DMS53 treated with DMSO at 0.1 percent for 48 hours (cell line): ENCODE results near the gene CAPZA1.
"Not testable (repeated sequence)": the region's sequence is repeated elsewhere in the genome, so short reads cannot be mapped to it uniquely, and the experiment has no call there.

ENCODE experiments used
- DNase-seq: peaks from one replicate; lab custom pipeline; 2025; ENCODE audit not compliant: unreplicated experiment; lab: John Stamatoyannopoulos, UW

CAPZA1 gene

DNA sequence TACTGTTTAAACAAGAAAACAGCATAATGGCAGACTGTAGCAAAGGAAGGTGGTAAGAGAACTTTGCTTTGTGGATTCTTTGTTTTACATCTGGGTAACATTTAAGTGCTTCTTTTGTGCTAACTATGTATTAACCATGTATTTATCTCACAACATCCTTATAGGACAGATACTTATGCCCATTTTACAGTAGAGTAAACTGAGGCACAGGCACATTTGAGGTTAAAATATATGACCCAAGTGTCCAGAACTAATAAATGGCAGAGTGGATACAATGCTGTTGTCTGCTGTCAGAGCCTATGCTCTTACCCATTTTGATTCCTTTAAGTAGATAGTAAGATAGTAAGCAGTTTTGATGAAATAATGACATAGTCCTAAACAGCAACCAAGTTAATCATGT lies 7.3 kb downstream of the CAPZA1 start:
- DNase-seq = no peak

DNA sequence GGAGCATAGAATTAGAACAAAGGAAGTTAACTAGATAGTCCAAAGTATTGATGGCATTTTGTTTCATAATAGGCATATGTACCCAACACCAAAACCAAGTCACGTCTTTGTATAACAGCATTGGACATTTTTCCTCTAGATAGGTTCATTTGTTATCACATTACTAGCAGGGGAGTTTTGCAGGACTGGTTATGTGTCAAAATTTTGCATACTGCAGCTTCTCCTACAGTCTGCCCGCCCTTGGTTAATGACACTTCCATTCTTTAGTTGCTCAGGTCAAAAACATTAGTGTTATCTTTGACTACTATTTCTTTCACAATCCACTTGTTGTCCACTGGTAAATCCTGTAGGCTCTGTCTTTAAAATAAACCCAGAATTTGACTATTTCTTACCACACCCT lies 8.9 kb downstream of the CAPZA1 start:
- DNase-seq = no peak

DNA sequence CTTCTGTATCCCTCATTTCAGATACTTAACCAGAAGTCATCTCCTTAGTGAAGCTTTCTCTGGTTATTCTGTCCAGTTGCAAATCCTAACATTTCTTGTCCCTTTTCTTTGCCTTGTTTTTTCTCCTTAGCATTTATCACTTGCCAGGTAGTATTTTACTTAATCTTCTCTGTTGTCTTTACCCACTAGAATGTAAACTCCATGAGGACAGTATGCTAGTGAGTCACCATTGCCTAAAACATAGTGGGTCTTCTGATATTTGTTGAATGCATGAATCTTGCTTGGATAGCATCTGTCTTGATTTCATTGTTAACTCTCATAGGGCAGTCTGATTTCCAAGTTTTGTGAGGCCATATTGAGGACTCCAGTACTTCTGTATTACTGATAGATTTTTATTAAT lies 9.6 kb downstream of the CAPZA1 start:
- no peak for DNase-seq

DNA sequence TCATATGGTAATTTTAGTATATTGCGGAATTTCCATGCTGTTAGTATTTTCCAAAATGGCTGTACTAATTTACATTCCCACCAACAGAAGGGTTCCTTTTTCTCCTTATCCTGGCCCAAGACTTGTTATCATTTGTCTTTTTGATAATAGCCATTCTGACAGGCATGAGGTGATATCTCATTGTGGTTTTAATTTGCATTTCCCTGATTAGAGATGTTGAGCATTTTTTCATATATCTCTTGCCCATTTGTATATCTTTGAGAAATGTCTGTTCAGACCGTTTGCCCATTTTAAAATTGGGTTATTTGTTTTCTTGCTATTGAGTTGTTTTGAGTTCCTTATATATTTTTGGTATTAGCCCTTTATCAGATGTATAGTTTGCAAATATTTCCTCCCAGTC lies 14.0 kb downstream of the CAPZA1 start:
- no peak for DNase-seq

DNA sequence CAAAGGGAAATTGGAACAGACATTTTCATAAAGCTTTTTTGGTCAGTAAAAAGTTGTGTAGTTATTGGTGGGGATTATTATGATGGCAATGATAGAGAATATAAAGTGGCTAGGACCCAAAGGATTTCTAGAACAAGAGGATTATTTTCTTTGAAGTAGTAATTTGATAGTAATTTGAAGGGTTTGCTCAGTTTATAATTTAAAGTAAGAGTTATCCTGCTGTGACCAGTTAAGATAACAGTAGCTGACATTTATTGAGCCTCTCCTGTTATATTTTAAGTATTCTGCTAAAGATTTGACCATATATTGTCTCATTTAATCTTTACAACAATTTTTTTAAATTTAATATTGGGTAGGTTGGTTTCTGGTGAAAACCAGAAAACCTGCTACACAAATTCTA lies 14.7 kb downstream of the CAPZA1 start:
- no peak for DNase-seq

DNA sequence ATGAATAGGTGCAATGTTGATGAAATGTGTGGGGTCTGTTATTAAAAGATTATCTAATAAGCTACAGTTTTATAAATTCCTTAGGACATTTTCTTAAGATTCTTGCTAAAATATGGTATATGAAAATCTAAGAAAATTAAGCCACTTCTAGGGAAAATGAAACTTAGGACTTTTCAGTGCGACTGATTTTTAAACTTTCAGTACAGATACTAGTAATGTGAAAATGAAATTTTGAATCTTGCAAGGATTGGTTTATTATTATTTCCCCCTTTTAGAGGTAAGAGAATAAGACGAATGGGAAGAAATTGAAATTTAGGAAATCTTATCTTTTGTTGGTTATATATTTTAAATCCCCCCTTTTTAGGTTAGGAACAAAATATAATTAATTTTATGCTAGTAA lies 16.4 kb downstream of the CAPZA1 start:
- no peak for DNase-seq

DNA sequence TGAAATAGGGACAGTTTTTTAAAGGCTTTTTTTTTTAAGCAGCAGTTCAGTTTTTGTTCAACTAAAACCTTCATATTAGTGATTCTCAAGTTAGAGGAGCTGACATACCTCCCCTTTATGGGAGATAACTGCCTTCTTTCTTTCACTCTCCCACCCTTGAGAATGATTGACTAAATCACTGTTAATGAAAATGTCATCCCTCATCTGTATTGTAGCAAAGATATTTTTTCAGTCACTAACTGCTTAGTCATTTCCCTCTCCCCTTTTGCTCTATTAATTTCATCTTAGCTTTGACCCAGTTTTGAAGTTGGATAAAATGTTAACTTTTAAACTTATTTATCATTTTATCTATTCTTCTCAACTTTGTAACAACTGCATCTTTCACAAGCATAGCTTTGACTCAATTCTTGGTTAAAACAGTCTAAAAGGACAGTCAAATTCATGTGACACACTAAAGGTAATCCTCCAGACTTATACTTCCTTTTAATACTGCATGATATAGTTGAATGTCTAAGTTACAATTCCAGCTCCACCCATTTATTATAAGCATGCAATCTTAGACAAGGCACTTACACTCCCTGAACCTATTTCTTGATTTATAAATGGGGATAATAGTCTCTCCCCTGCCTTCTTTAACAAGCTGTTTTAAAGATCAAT lies 17.1 kb downstream of the CAPZA1 start:
- no peak for DNase-seq

DNA sequence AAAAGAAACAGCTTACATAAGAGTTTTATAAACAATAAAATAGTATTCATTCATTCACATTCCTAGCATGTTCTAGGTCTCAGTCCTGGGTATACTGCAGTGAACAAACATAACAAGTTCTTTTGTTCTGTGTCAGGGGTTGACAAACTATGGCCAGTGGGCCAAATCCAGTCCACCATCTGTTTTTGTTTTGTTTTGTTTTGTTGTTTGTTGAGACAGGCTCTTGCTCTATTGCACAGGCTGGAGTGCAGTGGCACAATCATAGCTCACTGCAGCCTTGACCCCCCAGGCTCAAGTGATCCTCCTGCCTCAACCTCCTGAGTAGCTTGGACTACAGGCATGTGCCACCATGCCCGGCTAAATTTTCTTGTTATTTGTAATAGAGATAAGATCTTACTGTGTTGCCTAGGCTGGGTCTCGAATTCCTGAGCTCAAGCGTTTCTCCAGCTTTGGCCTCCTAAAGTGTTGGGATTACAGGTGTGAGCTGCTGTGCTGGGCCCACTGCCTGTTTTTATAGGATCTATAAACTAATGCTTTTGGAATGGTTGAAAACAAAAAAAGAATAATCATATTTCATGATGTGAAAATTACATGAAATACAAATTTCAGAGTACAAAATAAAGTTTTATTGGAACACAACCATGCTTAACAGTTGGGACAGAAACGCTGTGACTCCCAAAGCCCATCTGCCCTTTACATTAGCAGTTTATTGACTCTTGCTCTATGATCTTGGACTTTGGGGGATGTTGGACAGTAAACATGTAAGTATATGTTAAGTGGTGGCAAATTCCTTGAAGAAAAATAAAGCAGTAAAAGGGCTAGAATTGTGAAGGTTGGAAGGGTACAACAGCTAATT lies 17.9 kb downstream of the CAPZA1 start:
- no peak for DNase-seq

DNA sequence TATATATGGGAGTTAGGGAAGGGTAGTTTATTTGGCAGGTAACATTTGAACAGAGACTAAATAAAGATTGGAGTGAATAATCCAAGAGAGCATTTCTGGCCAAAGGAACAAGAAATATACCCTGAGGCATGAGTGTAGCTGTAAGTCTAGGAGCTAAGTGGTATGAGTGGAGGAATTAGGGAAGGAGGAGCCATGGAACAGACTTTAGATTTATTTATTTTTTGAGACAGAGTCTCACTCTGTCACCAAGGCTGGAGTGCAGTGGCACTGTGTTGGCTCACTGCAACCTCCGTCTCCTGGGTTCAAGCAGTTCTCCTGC lies 18.4 kb downstream of the CAPZA1 start:
- DNase-seq = no peak

DNA sequence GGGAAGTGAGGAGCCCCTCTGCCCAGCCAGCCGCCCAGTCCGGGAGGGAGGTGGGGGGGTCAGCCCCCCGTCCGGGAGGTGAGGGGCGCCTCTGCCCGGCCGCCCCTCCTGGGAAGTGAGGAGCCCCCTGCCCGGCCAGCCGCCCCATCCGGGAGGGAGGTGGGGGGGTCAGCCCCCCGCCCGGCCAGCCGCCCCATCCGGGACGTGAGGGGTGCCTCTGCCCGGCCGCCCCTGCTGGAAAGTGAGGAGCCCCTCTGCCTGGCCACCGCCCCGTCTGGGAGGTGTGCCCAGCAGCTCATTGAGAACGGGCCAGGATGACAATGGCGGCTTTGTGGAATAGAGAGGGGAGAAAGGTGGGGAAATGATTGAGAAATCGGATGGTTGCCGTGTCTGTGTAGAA lies 20.8 kb downstream of the CAPZA1 start:
- DNase-seq = not testable (repeated sequence)

DNA sequence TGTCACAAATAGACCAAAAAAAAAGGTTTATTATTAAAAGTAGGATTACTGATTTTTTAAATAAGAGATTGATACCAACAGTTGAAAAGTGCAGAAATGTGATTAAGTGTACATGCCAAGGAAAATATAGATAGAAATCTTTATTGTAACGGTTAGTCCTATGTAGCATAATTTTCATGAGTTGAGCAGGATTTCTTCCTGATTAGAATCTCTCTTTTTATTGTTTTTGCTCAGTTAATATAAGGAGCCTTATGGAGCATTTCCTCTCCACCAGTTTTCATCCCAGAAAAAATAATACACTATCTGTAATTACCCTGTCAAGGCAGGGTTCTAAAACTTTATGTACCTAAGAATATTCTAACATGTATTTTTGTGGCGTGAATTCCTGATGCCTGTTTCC lies 23.4 kb downstream of the CAPZA1 start:
- DNase-seq = no peak

DNA sequence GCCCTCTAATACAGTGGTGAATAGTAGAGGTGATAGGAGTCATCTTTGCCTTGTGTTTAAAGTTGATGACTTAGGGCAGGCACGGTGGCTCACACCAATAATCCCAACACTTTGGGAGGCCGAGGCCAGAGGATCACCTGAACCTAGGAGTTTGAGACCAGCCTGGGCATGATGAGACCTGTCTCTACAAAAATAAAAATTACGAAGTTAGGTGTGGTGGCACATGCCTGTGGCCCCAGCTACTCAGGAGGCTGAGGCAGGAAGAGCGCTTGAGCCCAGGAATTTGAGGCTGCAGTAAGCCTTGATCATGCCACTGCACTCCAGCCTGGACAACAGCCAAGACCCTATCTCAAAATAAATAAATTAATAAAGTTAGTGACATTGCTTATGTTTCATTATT lies 26.6 kb downstream of the CAPZA1 start:
- no peak for DNase-seq

DNA sequence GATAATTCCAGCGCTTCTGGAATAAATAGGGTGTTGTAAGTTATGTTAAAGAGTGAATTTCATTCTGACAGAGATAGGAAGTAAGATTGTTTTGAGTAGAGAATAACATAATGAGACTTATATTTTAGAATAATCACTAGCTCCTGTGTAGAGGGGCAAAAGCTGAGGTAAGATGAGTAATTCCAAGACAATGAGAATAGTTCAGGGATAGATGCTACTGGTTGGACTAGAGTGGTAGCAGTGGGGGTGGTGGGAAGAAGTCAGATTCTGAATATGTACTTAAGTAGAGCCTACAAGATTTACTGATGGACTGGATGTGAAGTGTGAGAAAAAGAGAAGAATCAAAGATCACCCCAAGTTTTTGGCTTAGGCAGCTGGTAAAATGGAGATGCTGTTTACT lies 31.6 kb downstream of the CAPZA1 start:
- no peak for DNase-seq

DNA sequence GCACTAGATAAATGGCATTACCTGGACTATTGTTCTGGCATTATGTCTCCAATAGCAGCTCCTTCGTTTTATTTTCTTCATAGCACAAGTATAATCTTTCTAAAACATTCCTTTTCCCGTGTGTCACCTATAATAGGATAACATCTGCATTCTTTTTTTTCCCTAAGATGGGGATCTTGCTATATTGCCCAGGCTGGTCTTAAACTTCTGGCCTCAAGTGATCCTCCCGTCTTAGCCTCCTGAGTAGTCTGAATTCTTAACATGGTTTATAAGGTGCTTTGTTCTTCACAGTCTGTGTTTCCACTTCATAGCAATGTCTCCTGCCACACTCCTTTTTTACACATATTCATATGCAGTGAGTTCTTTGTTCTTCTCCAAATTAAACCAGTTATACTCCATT lies 46.2 kb downstream of the CAPZA1 start:
- no peak for DNase-seq

DNA sequence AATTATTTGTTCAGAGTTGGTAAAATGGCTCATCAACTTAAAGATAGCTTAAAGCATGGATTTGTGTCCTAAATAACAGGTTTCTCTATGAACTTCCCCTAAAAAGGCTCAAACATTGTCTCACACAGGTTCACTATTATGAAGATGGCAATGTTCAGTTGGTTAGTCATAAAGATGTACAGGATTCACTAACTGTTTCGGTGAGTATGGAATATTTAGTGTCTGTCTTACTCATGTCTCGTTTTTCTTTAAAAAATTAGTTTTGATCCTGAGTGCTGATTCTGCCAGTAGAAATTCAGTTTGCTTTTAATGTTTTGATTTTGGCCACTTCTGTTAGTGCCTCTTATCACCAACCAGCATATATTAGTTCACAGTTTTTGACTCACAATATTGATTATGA lies 47.3 kb downstream of the CAPZA1 start:
- DNase-seq = no peak

DNA sequence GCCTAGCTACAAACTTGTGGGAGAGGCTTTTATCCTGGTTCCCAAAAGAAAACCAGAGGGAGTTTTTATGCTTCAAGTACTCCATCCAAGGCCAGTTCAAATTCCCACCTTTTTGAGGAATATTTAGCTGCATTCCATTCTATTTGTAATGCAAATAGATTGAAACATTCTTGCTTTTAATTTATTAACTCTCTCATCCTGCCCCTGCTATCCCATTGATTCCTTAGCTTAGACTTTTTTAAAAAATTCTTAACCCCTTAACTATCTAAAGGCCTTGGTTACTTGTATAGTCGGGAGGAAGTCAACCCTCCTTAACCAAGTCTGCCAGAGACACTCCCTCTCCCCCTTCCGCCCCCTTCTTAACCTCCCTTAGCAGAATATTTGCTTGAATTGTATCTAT lies 52.4 kb downstream of the CAPZA1 start:
- DNase-seq = no peak

DNA sequence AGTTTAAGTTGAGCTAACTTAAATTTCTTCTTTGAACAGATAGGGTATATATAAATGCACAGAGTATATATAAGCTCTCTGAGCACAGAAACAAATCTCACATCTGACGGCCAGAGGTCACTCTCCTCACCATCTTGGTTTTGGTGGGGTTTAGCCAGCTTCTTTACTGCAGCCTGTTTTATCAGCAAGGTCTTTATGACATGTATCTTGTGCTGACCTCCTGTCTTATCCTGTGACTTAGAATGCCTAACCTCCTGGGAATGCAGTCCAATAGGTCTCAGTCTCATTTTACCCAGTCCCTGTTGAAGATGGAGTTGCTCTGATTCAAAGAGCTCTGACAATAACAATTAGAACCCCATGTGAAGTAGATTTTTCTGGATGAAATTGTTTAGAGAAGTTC lies 53.2 kb downstream of the CAPZA1 start:
- DNase-seq = no peak

DNA sequence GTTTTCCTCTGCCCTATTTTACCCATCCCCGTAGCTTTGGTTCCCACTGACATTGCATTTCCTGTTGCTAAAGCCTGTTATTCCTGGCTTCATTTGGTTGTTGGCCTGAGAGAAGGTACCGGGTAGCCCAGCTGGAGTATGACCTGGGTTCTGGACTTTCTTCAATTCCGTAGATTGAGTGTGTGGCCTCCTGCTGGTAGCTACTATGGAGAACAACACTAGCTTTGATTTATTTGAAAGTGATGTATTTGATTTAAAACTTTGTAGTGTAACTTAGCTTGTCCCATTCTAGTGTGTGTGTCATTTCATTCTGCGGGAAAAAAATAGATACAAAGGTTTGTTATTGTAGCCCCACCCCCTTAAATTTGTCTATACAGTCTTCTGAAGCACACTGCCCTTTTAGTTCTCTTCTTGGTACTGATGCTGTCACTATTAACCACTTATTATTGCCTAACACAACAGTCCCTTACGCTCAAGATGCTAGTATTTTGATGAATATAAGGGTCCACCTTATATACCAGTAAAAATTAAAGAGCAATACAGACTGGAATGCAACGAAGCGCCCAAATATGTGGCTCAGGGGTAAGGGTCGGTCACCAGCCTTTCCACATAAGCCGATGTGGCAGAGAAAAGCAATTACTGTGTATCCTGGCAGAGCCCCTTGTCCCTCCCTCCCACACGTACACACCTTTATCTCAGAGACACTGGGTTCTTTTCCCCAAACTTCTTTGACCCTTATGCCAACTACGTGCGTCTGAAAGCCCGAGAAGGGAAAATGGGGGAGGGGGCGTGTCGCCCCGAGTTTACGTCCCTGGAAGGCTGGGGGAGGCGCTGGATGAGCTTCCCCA lies 54.2 kb downstream of the CAPZA1 start:
- peak; percentile 51 for DNase-seq

DNA sequence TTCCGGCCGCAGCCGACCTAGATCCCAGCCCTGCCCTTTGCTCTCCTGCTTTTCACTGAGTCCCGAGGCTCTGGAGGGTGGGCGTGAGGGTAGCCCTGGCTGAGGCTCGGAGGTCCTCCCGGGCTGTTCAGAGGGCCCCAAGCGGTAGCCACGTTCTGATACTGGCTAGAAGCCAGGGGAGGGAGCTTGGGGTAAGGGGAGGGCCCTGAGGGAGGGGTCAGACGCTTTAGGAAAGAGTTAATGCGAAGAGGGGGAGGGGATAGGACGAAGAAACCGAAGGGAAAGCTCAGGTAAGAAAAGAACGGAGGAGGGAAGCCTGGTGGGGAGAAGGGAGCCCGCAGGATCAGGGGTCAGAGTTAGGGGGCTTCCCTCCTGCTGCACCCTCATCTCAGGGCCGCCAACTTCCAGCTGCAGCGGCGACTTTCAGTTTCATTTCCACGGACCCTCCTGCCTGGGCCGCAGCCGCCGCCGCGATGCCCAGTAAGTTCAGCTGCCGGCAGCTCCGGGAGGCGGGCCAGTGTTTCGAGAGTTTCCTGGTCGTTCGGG lies 54.9 kb downstream of the CAPZA1 start, which contains the start of gene MOV10:
Gene MOV10 (plus strand): TSS at position 220 of the 546 bp plus-strand sequence. CDS start 254 bp downstream, at position 474.
- DNase-seq = peak; percentile 63

DNA sequence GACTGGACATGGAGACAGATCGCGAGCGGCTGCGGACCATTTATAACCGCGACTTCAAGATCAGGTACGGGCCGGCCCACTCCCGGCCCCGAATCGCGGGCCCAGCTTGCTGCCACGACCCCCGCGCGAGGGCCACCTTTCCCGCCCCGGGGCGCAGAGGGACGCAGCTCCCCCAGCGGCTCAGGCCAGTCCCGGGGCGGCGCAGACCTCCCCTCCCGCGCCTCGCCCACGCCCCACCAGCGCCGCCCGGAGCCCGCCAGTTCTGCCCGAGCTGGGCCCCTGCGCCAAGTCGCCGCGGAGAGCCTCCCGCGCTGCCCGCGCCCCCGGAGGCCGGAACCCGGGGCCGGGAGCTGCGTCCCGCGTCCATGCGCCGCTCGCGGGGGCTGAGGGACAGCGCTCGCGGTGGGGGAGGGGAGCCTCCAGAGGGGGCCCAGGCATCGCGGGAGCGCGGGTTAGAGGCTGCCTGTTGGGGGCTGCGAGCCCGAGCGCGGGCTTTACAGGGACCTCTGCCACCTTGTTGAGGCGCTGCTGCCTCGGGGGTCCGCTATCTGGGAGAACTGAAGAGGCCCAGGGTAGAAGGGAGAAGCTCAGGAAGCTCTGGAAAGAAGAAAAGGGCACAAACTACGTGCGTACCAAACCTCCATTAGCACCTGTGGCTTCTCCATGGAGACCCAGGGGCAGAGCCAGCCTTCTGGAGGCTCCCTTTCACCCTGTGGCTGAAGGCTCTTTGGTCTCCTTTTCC lies 55.5 kb downstream of the CAPZA1 start:
- no peak for DNase-seq
